DMS114 treated with DMSO at 0.1 percent for 48 hours (cell line): Measurements from ENCODE around the gene FRMD3.

Experiments
- DNase-seq: peaks from one replicate; lab custom pipeline; 2025; ENCODE audit not compliant: unreplicated experiment; lab: John Stamatoyannopoulos, UW

The FRMD3 gene

GRCh38 chr9:83343366-83343999 is 194.7 kb downstream of the FRMD3 start:
- no peak for DNase-seq

GRCh38 chr9:83342731-83343130 is 195.5 kb downstream of the FRMD3 start:
- DNase-seq: no peak

GRCh38 chr9:83342006-83342405 is 196.2 kb downstream of the FRMD3 start:
- DNase-seq: no peak

- DNase-seq: no peak
These were observed 197.8 kb downstream of the FRMD3 start for GRCh38 chr9:83340451-83340850.

GRCh38 chr9:83339435-83339834 is 198.8 kb downstream of the FRMD3 start:
- no peak for DNase-seq

GRCh38 chr9:83336706-83337105 is 201.5 kb downstream of the FRMD3 start:
- no peak for DNase-seq

GRCh38 chr9:83334320-83334719 is 203.9 kb downstream of the FRMD3 start:
- no peak for DNase-seq

- no peak for DNase-seq
These were observed 207.7 kb downstream of the FRMD3 start for GRCh38 chr9:83330207-83331196.

GRCh38 chr9:83327750-83328622 is 210.2 kb downstream of the FRMD3 start:
- no peak for DNase-seq

GRCh38 chr9:83327323-83327722 is 210.9 kb downstream of the FRMD3 start:
- DNase-seq: no peak

GRCh38 chr9:83323148-83323547 is 215.1 kb downstream of the FRMD3 start:
- no peak for DNase-seq

- DNase-seq: no peak
These were observed 215.8 kb downstream of the FRMD3 start for GRCh38 chr9:83322438-83322837.

GRCh38 chr9:83317244-83317643 is 221.0 kb downstream of the FRMD3 start:
- DNase-seq: no peak

- DNase-seq: no peak
These were observed 222.6 kb downstream of the FRMD3 start for GRCh38 chr9:83315649-83316048.

- no peak for DNase-seq
These were observed 224.4 kb downstream of the FRMD3 start for GRCh38 chr9:83313781-83314180.

- DNase-seq: no peak
These were observed 225.7 kb downstream of the FRMD3 start for GRCh38 chr9:83312537-83312936.

- no peak for DNase-seq
These were observed 231.0 kb downstream of the FRMD3 start for GRCh38 chr9:83307066-83307724.

GRCh38 chr9:83304686-83305085 is 233.5 kb downstream of the FRMD3 start:
- DNase-seq: no peak

GRCh38 chr9:83299571-83299970 is 238.6 kb downstream of the FRMD3 start:
- no peak for DNase-seq

GRCh38 chr9:83299094-83299493 is 239.1 kb downstream of the FRMD3 start:
- no peak for DNase-seq

- DNase-seq: no peak
These were observed 242.1 kb downstream of the FRMD3 start for GRCh38 chr9:83296123-83296522.
